HG02885 (cell line): Measurements from ENCODE around the gene TBC1D7.
A peak's percentile ranks its signal among the peaks of the same experiment; 100 is the strongest.

Experiments used
- ATAC-seq: cut with Tn5 transposase; IDR thresholded peaks from one replicate; pipeline ENCODE4 v1.9.1; 2021; ENCODE audit warnings: mild to moderate bottlenecking; ENCODE audit not compliant: unreplicated experiment, poor library complexity

TBC1D7 gene

GRCh38 chr6:13298446-13298845, 29.9 kb downstream of the TBC1D7 start:
- ATAC-seq: no peak

- ATAC-seq: no peak
These were observed 30.9 kb downstream of the TBC1D7 start for GRCh38 chr6:13297391-13297790.

GRCh38 chr6:13296536-13296997, 31.8 kb downstream of the TBC1D7 start:
- ATAC-seq: peak; percentile 54

GRCh38 chr6:13295576-13295975, 32.8 kb downstream of the TBC1D7 start:
- no peak for ATAC-seq

- ATAC-seq: no peak
These were observed 33.8 kb downstream of the TBC1D7 start for GRCh38 chr6:13294499-13295069.

GRCh38 chr6:13292774-13293173, 35.6 kb downstream of the TBC1D7 start:
- no peak for ATAC-seq

- no peak for ATAC-seq
These were observed 38.0 kb downstream of the TBC1D7 start for GRCh38 chr6:13290335-13290734.

GRCh38 chr6:13289789-13290318, 38.5 kb downstream of the TBC1D7 start:
- ATAC-seq: no peak

- ATAC-seq: no peak
These were observed 39.4 kb downstream of the TBC1D7 start for GRCh38 chr6:13288969-13289391.

GRCh38 chr6:13288481-13288880, 39.9 kb downstream of the TBC1D7 start:
- ATAC-seq: no peak

GRCh38 chr6:13287104-13287503, 41.2 kb downstream of the TBC1D7 start:
- ATAC-seq: no peak

GRCh38 chr6:13286181-13286580, 42.2 kb downstream of the TBC1D7 start:
- peak; percentile 61 for ATAC-seq

- ATAC-seq: no peak
These were observed 42.6 kb downstream of the TBC1D7 start for GRCh38 chr6:13285705-13286104.

GRCh38 chr6:13284646-13285045, 43.7 kb downstream of the TBC1D7 start:
- no peak for ATAC-seq

GRCh38 chr6:13283331-13283730, 45.0 kb downstream of the TBC1D7 start:
- no peak for ATAC-seq

GRCh38 chr6:13282393-13283069, 45.8 kb downstream of the TBC1D7 start:
- ATAC-seq: no peak

GRCh38 chr6:13281686-13282085, 46.7 kb downstream of the TBC1D7 start:
- no peak for ATAC-seq

GRCh38 chr6:13280254-13280653, 48.1 kb downstream of the TBC1D7 start:
- no peak for ATAC-seq

- ATAC-seq: no peak
These were observed 49.3 kb downstream of the TBC1D7 start for GRCh38 chr6:13278991-13279390.

GRCh38 chr6:13278164-13278563, 50.2 kb downstream of the TBC1D7 start:
- ATAC-seq: no peak

GRCh38 chr6:13277231-13277630, 51.1 kb downstream of the TBC1D7 start:
- no peak for ATAC-seq
